ENCODE data around the gene IMP4.

GRCh38 chr2:130347220-130347925 lies 4.7 kb downstream of the IMP4 start:
- no peak for TF ChIP-seq EZH2 (IDR thresholded peaks at IDR 0.05; ENCODE audit: insufficient read depth, poor library complexity, severe bottlenecking)
- TF ChIP-seq EZH2phosphoT487 (IDR thresholded peaks at IDR 0.05; ENCODE audit: insufficient read depth, low read depth) = no peak

Data from GM23248 (cell line).